Activated naive CD4-positive, alpha-beta T cell treated with anti-CD3 and anti-CD28 coated beads, Interleukin-2, amount 10 ng/mL, durations not matched to agents 7 days and 5 days (primary cell): ENCODE results near the gene GIMAP6.
"Not testable (repeated sequence)": the region's sequence is repeated elsewhere in the genome, so short reads cannot be mapped to it uniquely, and the experiment has no call there.

Experiments
- CTCF ChIA-PET: fragments of 350-600 bp; sonication (Branson Sonifier 250); formaldehyde crosslinking; loops from one replicate; lab custom pipeline; 2021; ENCODE audit warnings: antibody characterized with exemption; lab: Charles Lee
- DNase-seq: peaks from one replicate; pipeline ENCODE4 v3.0.0-alpha.2; 2020
- H3K27ac Mint-ChIP-seq: one replicate; pipeline ENCODE4 v1.8.0; 2021; ENCODE audit warnings: mild to moderate bottlenecking, moderate library complexity, mixed read lengths
- H3K27me3 Mint-ChIP-seq: one replicate; pipeline ENCODE4 v1.8.0; 2021; ENCODE audit warnings: mild to moderate bottlenecking, mixed read lengths
- H3K36me3 Mint-ChIP-seq: one replicate; pipeline ENCODE4 v1.8.0; 2021; ENCODE audit warnings: mixed read lengths
- H3K4me1 Mint-ChIP-seq: one replicate; pipeline ENCODE4 v1.8.0; 2021; ENCODE audit warnings: mixed read lengths
- H3K4me3 Mint-ChIP-seq: one replicate; pipeline ENCODE4 v1.8.0; 2021; ENCODE audit warnings: mild to moderate bottlenecking, moderate library complexity, mixed read lengths
- H3K9me3 Mint-ChIP-seq: one replicate; pipeline ENCODE4 v1.8.0; 2021; ENCODE audit warnings: mixed read lengths

GIMAP6 gene

GRCh38 chr7:150663802-150664494 is 31.8 kb upstream of the GIMAP6 start:
- H3K9me3 Mint-ChIP-seq = peaks cover 22% of the 10 kb centered on the region
- peak; percentile 76 for DNase-seq
- peaks cover 85% of the 10 kb centered on the region for H3K4me1 Mint-ChIP-seq
- H3K27me3 Mint-ChIP-seq = no peaks in the 10 kb centered on the region
- CTCF ChIA-PET = interaction anchor here (0.7 kb wide), 1 partner anchor 99 kb away, joined by 3 read pairs; no protein-coding TSS in a partner anchor
- peak overlapping the region; percentile 29 for H3K4me3 Mint-ChIP-seq
- peaks cover 47% of the 10 kb centered on the region for H3K36me3 Mint-ChIP-seq
- peak overlapping the region; percentile 99 for H3K27ac Mint-ChIP-seq

DNA sequence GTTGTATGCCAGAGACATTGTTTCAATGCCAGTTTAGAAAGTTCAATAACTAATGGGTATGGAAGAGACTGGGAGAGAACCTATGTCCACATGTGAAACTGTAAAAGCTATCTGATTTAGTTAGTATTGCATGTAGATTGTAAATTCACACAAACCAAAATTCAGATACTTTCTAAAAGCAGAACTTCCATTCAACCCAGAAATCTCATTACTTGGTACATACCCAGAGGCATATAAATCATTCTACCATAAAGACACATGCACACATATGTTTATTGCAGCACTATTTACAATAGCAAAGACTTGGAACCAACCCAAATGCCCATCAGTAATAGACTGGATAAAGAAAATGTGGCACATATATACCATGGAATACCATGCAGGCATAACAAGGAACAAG is 30.6 kb upstream of the GIMAP6 start:
- DNase-seq, H3K4me3 Mint-ChIP-seq, H3K27me3 Mint-ChIP-seq: not testable (repeated sequence)
- H3K36me3 Mint-ChIP-seq = peaks cover 48% of the 10 kb centered on the region
- peak overlapping the region; percentile 99 for H3K27ac Mint-ChIP-seq
- peaks cover 20% of the 10 kb centered on the region for H3K9me3 Mint-ChIP-seq
- CTCF ChIA-PET = interaction anchor here (0.7 kb wide), 1 partner anchor 98 kb away, joined by 3 read pairs; no protein-coding TSS in a partner anchor
- H3K4me1 Mint-ChIP-seq = peaks cover 76% of the 10 kb centered on the region

GRCh38 chr7:150660939-150661613 is 28.9 kb upstream of the GIMAP6 start:
- peaks cover 64% of the 10 kb centered on the region for H3K4me1 Mint-ChIP-seq
- peaks cover 57% of the 10 kb centered on the region for H3K36me3 Mint-ChIP-seq
- H3K9me3 Mint-ChIP-seq = peaks cover 37% of the 10 kb centered on the region
- CTCF ChIA-PET = interaction anchor here (0.9 kb wide), 1 partner anchor 29 kb away, joined by 3 read pairs; the partner anchor contains the start of gene GIMAP6
- H3K27ac Mint-ChIP-seq = no peak overlapping the region
- no peak overlapping the region for H3K4me3 Mint-ChIP-seq
- H3K27me3 Mint-ChIP-seq = no peaks in the 10 kb centered on the region
- DNase-seq = no peak

DNA sequence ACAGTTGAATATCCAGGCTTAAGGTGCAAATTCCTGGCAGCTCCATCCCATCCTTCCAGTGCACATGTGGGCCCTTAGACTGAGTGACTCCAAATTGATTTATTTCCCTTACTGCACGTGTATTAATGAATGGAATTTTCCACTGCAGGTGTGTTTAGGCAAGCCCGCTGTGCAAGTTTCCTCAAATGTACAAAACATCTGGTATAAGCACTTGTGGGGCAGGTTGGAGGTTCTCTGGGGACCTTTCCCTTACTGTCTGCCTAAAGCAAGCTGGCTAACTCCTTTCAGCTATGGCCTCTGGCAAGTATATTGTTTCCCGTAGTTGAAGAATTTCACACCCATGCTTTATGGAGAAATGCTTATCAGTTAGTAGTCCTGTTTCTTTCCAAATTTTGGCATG is 25.3 kb upstream of the GIMAP6 start:
- H3K27me3 Mint-ChIP-seq = no peaks in the 10 kb centered on the region
- H3K4me3 Mint-ChIP-seq = no peak overlapping the region
- no peak for DNase-seq
- CTCF ChIA-PET = no interaction called here
- peaks cover 50% of the 10 kb centered on the region for H3K36me3 Mint-ChIP-seq
- peaks cover 53% of the 10 kb centered on the region for H3K9me3 Mint-ChIP-seq
- no peak overlapping the region for H3K27ac Mint-ChIP-seq
- peaks cover 33% of the 10 kb centered on the region for H3K4me1 Mint-ChIP-seq

- H3K4me1 Mint-ChIP-seq = peaks cover 23% of the 10 kb centered on the region
- no peak overlapping the region for H3K4me3 Mint-ChIP-seq
- peaks cover 54% of the 10 kb centered on the region for H3K36me3 Mint-ChIP-seq
- no peak for DNase-seq
- no peak overlapping the region for H3K27ac Mint-ChIP-seq
- CTCF ChIA-PET = no interaction called here
- H3K27me3 Mint-ChIP-seq = no peaks in the 10 kb centered on the region
- H3K9me3 Mint-ChIP-seq = peaks cover 61% of the 10 kb centered on the region
These were observed 23.9 kb upstream of the GIMAP6 start for GRCh38 chr7:150656047-150656446.

- Mint-ChIP-seq H3K27me3 (no peaks in the 10 kb centered on the region), H3K4me1 (peaks cover 15% of the 10 kb centered on the region), H3K9me3 (peaks cover 63% of the 10 kb centered on the region), H3K4me3 (no peak overlapping the region), H3K36me3 (peaks cover 50% of the 10 kb centered on the region), H3K27ac (no peak overlapping the region)
- CTCF ChIA-PET = no interaction called here
- DNase-seq = no peak
These were observed 22.5 kb upstream of the GIMAP6 start for GRCh38 chr7:150654692-150655091.

GRCh38 chr7:150649080-150649385 is 16.8 kb upstream of the GIMAP6 start:
- H3K27me3 Mint-ChIP-seq = no peaks in the 10 kb centered on the region
- no peak for DNase-seq
- no peak overlapping the region for H3K27ac Mint-ChIP-seq
- H3K4me3 Mint-ChIP-seq = no peak overlapping the region
- H3K9me3 Mint-ChIP-seq = peaks cover 64% of the 10 kb centered on the region
- CTCF ChIA-PET = no interaction called here
- H3K4me1 Mint-ChIP-seq = peaks cover 44% of the 10 kb centered on the region
- peaks cover 58% of the 10 kb centered on the region for H3K36me3 Mint-ChIP-seq

GRCh38 chr7:150648353-150649079 is 16.3 kb upstream of the GIMAP6 start:
- Mint-ChIP-seq H3K4me1 (peaks cover 41% of the 10 kb centered on the region), H3K27ac (no peak overlapping the region), H3K36me3 (peaks cover 58% of the 10 kb centered on the region), H3K27me3 (no peaks in the 10 kb centered on the region), H3K4me3 (no peak overlapping the region), H3K9me3 (peaks cover 60% of the 10 kb centered on the region)
- CTCF ChIA-PET = no interaction called here
- DNase-seq = no peak

DNA sequence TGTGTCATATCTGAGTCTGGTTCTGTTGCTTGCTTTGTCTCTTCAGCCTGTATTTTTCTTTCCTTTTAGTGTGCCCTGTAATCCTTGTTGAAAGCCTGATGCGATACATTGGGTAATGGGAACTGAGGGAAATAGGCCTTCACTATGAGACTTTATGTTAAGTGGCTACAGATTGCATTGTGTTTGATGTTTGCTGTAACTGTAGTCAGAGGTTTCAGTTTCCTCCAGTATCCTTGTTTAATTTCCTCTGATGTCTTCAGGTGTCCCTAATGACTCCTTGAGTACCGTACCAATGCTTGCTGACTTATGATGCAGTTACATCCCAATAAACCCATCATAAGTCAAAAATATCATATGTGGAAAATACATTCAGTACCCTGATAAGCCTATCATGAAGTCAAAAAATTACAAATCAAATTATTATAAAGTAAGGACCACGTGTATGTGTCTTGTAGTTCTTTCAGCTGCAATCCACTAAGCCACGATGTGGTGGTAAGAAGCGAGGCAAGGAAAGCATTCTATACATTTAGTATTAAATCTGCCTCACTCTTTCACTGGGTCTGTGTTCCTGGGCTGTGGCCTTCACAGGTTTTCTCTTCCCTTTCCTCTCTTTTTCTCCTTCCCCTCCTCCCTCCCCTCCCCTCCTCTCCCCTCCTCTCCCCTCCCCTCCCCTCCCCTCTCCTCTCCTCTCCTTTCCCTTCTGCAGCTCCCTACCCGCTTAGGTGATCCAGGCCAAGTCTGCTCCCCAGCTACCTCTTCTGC is 13.3 kb upstream of the GIMAP6 start:
- DNase-seq = no peak
- CTCF ChIA-PET = no interaction called here
- H3K4me3 Mint-ChIP-seq = no peak overlapping the region
- H3K27ac Mint-ChIP-seq = peak overlapping the region; percentile 4
- H3K36me3 Mint-ChIP-seq = peaks cover 53% of the 10 kb centered on the region
- H3K4me1 Mint-ChIP-seq = peaks cover 45% of the 10 kb centered on the region
- H3K27me3 Mint-ChIP-seq = no peaks in the 10 kb centered on the region
- peaks cover 46% of the 10 kb centered on the region for H3K9me3 Mint-ChIP-seq

DNA sequence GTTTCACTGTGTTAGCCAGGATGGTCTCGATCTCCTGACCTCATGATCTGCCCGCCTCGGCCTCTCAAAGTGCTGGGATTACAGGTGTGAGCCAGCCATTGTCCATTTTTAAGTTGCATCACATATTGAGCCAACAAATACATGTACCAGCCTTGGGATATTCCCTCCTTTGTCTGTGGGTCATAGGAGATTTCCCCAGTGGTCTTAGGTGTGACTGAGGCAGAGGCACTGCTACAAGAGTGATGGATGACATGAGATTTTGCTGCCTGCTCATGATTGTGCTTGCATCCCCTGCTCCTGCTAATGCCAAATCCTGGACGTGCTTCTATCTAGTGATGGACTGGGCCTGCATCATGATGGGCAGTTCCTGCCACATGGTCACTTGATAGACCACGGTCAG is 10.7 kb upstream of the GIMAP6 start:
- peaks cover 36% of the 10 kb centered on the region for H3K4me1 Mint-ChIP-seq
- peaks cover 55% of the 10 kb centered on the region for H3K9me3 Mint-ChIP-seq
- no peak overlapping the region for H3K27ac Mint-ChIP-seq
- no peak overlapping the region for H3K4me3 Mint-ChIP-seq
- H3K27me3 Mint-ChIP-seq = no peaks in the 10 kb centered on the region
- CTCF ChIA-PET = no interaction called here
- peaks cover 60% of the 10 kb centered on the region for H3K36me3 Mint-ChIP-seq
- no peak for DNase-seq

DNA sequence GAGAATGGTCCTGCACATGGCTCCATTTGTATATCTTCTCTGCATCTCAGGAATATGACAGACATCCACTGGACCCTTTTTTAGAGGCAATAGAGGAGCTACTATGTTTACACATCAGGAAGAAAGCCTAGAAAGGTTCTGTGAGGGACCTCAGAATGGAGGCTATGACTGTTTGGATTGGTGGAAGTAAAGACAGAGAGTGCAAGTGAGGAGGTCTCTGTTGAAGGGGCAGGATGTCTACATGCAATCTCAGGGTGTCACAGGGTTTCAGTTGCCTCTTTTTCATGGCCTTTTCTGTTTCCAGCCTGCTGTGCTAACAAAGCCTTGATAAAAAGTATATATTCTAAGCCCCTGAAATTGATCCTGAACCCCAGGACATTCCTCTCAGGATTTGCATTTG is 9.7 kb upstream of the GIMAP6 start:
- CTCF ChIA-PET = no interaction called here
- Mint-ChIP-seq H3K4me3 (no peak overlapping the region), H3K9me3 (peaks cover 60% of the 10 kb centered on the region), H3K36me3 (peaks cover 61% of the 10 kb centered on the region), H3K27me3 (no peaks in the 10 kb centered on the region), H3K4me1 (peaks cover 27% of the 10 kb centered on the region), H3K27ac (no peak overlapping the region)
- no peak for DNase-seq

DNA sequence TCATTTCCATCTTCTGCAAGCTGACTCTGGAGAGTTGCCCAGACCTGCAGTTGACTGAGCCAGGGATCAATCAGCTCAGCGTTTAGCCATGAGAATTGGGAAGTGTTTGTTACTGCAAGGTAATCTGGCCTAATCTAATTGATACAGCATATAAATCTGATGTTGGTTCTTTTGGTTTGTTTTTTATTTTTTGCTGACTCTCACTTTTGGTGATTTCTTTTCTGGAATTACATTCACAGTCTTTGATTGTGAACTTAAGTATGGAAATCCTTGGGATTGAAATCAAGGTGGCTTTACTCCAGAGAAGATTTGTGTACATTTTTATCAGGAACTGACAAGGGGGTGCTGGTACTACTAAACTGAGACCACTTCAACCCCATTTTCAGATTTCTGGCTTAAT is 1.7 kb upstream of the GIMAP6 start:
- Mint-ChIP-seq H3K9me3 (peaks cover 37% of the 10 kb centered on the region), H3K36me3 (peaks cover 72% of the 10 kb centered on the region), H3K27ac (peak overlapping the region; percentile 70), H3K4me1 (peaks cover 50% of the 10 kb centered on the region), H3K27me3 (no peaks in the 10 kb centered on the region), H3K4me3 (peak overlapping the region; percentile 30)
- no peak for DNase-seq
- CTCF ChIA-PET = no interaction called here

DNA sequence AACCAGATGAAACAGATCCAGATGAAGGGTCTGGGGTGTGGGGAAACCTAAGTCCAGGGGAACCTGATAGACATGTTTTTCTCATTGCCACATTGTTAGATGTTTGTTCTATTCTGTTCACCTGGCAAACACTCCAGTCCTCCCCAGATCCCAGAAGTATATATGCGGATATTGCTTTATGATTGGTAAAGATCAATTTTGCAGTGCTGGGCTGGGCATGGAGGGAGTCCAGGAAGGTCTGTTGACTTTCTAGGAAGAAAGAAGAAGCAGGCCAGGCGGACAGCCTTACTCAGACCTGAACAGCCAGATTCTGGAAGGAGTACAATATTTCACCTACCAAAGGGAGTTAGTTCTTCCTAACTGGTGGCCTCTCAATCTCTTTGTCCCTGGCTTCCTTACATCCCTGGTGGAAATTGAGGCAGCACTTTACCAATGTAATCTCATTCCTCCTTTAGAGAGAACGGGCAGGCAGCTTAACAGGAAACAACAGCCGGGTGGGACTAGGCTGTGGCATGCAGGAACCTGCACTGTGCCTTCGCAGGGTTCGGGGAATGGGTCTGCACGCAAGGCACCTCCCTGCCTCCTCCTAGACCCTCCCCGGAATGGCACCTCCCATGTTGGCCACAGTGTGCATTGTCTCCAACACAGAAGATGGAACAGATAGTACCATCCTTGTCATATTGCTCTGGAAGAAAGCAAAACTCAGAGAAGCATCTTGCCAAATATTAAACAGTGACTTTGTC is 930 bp downstream of the GIMAP6 start:
- H3K27me3 Mint-ChIP-seq = no peaks in the 10 kb centered on the region
- peak; percentile 87 for DNase-seq

More for the DNA sequence above, 930 bp downstream of the GIMAP6 start:
- H3K9me3 Mint-ChIP-seq = peaks cover 24% of the 10 kb centered on the region
- H3K4me1 Mint-ChIP-seq = peaks cover 75% of the 10 kb centered on the region
- peak overlapping the region; percentile 83 for H3K4me3 Mint-ChIP-seq
- peaks cover 73% of the 10 kb centered on the region for H3K36me3 Mint-ChIP-seq
- H3K27ac Mint-ChIP-seq = peak overlapping the region; percentile 86
- CTCF ChIA-PET = interaction anchor here (0.9 to 1.9 kb wide), 6 partner anchors 37 to 182 kb away, joined by 3 to 18 read pairs (median 7); partner anchors contain the start of genes GIMAP1 and GIMAP8
